Adrenal gland (tissue), 5 donors: ENCODE results near the gene UGT1A4.

Source experiments
- CTCF ChIP-seq, 6 experiments: fragments of 450-650 bp in 4 of 6; fragments of 200-600 bp in 2 of 6; sonication (generic) in 1 of 6; IDR thresholded peaks; 1 replicate in 5 of 6; 2 replicates in 1 of 6; pipeline versions ENCODE4 v1.5.1 to v1.8.0; 2016 to 2021; ENCODE audit warnings: antibody characterized with exemption in 6 of 6, mild to moderate bottlenecking in 2 of 6, moderate library complexity in 1 of 6
- POLR2A ChIP-seq, 2 donors: fragments of 450-650 bp; IDR thresholded peaks; one replicate each; pipeline ENCODE4 v1.6.1; 2017; ENCODE audit warnings: antibody characterized with exemption in 2 of 2, mild to moderate bottlenecking in 2 of 2, moderate library complexity in 1 of 2
- donor health status: DM: no; HTN: no; CAD: no.

GRCh38 chr2:233746475-233747282, 28.1 kb downstream of the UGT1A4 start:
- TF ChIP-seq CTCF (IDR thresholded peaks at IDR 0.05), result no peak
- TF ChIP-seq POLR2A (IDR thresholded peaks at IDR 0.05), result no peak
